ENCODE measurements around the gene ECD.
"Not testable (repeated sequence)": the region's sequence is repeated elsewhere in the genome, so short reads cannot be mapped to it uniquely, and the experiment has no call there.

ECD gene

DNA sequence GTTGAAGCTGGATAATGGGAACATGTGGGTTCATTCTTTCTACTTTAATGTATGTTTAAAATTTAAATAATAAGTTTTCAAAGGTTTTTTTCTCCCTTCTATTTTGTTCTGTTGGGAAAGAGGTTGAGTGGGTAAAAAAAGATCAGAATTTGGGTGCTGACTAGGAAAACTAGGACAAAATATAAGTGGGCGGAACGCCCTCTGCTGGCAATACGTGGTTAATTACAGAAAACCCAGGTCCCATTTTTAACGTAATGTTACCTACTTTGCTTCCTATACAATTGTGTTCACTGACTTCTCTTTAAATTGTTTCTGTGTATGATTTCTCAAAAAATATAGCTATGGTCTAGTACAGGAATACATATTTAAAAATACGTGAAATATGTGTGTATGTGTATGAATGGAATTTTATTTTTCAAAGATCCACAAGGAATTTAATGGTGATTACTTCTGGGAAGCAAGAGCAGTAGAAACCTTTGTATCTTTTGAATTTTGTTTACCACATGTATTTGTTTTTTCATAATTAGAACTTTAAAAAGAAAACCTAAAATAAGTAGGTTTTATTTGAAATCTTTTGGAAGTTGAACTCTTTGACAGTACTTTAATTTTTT, 8.7 kb downstream of the ECD start:
- DNase-seq = peak in 34 of 56 donors; percentile 0 to 75 (median 13)

DNA sequence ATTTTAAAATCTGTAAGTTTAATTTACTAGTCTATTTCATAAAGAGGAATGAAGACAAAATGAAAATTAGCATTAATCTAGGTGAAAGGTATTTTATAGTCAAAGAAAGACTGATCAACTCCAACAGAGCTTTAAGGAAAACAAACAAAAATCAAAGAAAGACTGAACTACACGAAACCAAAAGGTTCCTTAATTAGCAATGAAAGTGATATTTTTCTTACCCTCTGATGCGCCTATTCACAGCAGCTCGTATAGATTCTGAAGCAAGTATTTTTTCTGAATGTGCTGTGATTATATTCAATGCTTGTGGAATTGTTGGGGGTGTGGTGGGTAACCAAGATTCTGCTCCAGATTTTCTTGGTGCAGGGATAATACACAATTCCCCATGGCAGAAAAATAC, 11.8 kb downstream of the ECD start:
- DNase-seq = no peak

DNA sequence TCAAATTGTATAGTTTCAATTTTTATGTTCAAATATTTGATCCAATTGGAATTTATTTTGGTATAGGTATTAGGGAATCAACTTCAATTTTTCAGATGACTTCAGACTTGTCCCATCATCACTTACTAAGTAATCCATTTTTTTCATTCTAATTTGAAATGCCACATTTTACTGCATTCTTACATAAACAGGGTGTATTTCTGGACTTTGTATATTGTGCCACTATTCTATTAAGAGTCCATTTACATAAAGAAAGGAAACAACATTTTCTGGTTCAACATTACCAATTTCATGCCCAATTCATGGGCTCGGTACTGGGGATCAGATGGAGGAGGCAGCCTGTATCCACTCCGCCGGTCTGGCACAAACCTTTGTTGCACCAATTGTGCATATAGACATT, 15.8 kb downstream of the ECD start:
- no peak for DNase-seq

DNA sequence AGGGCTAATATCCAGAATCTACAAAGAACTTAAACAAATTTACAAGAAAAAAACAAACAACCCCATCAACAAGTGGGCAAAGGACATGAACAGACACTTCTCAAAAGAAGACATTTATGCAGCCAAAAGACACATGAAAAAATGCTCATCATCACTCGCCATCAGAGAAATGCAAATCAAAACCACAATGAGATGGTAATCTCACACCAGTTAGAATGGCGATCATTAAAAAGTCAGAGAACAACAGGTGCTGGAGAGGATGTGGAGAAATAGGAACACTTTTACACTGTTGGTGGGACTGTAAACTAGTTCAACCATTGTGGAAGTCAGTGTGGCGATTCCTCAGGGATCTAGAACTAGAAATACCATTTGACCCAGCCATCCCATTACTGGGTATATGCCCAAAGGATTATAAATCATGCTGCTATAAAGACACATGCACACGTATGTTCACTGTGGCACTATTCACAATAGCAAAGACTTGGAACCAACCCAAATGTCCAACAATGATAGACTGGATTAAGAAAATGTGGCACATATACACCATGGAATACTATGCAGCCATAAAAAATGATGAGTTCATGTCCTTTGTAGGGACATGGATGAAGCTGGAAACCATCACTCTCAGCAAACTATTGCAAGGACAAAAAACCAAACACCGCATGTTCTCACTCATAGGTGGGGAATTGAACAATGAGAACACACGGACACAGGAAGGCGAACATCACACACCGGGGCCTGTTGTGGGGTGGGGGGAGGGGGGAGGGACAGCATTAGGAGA, 17.0 kb downstream of the ECD start:
- not testable (repeated sequence) for DNase-seq

DNA sequence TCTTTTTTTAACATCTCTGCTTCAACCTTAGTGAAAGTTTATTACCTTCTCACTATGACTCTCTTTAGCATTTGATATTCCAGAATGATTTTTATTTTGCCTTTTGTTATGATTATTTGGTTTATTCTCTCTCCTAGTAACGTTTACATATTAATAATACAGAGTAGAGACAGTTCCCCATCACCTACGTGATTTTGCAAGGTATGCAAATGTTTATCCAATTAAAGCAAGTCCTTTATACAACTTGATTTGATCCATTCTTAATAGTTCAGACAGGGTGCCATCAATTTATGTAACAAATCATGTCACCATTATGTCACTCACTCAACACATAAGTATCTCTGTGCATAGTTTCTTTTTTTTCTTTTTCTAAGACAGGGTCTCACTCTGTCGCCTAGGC, 26.2 kb downstream of the ECD start:
- no peak for DNase-seq

DNA sequence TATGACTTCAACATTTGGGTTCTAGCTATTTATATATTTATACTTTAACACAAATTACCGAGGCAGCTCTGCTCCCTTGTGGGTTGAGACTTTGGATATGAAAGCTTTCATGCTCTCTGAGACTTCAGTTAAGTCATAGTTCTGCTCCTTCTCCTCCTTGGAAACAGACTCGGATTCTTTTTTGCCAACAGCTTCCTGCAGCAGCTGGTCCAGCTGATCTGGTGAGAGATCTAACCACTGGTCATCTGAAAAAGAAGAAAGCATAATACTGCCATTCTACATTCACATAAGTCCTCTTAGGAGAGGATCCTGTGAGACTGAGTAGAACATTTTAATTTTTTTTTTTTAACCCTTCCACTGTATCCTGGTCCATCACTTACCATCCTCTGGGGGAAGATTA, 28.6 kb downstream of the ECD start:
- DNase-seq = no peak

DNA sequence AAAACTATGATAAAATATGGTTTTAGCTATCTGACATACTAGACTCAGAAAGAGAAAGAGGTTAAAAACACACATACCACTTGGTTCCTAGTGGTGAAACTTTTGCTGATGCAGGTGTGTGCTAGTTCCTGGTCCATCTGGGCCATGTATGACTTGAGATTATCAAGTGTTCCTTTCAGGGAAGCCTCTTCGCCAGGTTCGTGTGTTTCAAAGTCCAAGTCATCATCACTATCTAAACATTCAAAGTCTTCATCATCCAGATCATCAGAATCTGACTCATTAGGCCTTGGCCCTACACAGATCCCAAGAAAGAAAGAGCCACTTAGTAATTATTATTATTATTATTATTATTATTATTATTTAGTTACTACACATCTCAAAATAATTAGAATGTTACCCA, 31.2 kb downstream of the ECD start:
- no peak for DNase-seq

DNA sequence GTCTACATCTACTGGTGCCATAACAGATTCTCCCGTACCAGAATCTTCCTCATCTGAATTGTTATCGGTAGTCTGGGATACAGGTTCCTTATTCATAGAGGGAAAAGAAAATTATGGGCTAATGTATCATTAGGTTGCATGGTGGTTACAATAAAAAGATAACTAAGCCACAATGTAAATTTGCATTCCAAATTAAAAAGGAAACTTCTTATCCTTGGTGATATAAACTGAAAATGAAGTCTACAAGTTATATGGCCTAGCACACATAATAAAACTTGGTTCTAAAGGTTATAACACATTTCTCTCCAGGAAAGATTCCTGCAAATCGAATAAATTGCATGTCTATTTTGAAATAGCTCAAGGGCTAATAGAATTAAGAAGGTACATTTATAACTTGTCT, 33.1 kb downstream of the ECD start:
- no peak for DNase-seq

DNA sequence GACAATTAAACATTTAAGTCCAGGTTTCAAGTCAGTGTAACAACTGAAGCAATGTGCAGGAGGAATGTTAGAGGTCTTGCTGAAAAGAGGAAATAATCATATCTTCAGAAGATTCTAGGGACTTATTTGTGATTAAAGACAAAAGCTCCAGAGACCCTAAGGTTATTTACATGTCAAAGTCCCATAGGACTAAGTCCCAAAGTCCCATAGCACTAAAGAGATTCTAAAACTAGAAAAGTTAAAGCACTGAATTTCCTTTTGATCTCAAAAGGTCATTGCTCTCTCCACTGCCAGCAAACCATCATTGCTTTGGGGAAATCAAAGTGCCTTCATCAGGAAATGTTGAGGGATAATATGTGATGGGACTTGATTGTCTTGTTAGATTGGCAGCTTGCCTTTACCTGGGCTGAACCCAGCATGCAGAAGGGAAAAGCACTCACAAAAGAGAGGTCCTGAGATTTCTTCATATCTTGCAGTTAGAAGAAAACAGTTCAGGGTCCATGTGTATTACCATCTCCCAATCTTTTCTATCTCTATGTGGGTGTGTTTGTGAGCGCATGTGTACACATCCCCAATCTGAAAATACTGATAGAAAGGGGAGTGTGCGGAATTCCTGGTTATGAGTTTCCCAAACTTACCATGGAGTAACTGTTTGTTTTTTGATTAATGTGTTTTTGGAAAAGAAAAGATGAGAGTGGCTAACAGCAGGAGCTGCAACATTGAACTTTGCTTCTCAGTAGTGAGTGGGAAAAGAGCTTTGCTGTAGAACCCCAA, 35.7 kb downstream of the ECD start:
- DNase-seq = no peak

DNA sequence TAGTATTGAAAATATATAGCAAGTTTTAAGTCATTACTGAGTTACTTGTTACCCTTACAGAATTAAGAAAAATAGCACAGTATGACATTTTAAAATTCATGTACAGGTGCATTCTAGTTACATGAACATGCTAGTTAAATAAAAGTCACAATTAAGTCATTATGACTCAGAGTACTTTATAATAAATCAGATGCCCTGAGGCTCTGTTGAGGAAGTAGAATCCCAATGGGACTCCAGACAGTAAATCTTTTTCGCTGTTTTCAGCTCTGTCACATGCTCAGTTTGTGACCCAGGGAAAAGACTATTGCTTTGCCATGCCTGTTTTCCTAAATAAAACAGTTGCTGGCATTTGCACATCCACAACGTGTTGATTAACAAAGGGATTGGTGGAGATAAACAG, 36.5 kb downstream of the ECD start:
- no peak for DNase-seq

DNA sequence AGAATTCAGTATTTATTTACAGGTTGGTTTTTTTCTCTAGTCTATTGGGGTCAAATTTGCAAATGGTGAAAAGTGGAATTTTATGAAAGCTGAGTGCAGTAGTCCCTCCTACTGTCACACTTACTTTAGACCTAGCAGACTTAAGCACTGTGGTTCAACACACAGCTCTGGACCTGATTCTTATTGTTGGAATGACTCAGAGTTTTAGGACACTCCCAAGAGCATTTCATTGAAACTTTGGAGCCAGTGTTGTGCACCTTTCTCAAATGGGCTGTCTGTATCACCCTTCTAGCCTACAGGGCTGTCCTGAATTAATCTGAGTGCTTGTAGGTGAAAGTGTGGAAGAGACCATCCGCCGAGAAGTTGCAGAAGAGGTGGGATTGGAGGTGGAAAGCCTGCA, 41.5 kb downstream of the ECD start:
- DNase-seq = no peak

DNA sequence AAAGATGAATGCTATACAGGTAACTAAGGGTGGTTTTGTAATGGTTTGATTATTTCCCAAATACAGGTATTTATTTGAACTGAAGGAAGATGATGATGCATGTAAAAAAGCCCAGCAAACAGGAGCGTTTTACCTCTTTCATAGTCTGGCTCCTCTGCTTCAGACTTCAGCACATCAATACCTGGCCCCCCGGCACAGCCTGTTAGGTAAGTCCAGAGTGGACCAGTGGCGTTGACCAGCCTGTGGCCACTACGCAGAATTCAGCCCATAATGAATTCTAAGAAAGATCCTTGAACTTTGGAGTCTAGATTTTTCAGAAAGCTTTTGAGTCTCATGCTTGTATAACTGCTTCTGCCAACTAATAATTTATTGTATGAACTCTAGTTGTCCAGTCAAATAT, 47.9 kb downstream of the ECD start:
- no peak for DNase-seq

DNA sequence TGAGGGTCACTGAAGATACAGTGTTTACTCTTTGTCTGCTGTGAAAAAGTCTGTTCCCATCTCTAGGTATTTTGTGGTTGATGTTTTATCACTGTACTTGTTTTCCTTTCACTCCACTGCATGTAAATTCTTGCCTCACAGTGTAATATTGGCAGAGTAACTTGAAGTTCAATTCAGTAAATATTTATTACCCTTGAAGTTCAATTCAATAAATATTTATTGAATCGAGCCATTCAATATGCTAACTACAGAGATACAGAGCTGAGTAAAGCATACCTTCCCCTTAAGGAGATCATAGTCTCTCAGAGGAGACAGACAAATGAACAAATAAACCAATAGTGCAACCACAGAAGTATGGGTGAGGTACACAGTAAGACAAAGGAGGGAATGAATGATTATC, 48.4 kb downstream of the ECD start:
- DNase-seq = no peak

DNA sequence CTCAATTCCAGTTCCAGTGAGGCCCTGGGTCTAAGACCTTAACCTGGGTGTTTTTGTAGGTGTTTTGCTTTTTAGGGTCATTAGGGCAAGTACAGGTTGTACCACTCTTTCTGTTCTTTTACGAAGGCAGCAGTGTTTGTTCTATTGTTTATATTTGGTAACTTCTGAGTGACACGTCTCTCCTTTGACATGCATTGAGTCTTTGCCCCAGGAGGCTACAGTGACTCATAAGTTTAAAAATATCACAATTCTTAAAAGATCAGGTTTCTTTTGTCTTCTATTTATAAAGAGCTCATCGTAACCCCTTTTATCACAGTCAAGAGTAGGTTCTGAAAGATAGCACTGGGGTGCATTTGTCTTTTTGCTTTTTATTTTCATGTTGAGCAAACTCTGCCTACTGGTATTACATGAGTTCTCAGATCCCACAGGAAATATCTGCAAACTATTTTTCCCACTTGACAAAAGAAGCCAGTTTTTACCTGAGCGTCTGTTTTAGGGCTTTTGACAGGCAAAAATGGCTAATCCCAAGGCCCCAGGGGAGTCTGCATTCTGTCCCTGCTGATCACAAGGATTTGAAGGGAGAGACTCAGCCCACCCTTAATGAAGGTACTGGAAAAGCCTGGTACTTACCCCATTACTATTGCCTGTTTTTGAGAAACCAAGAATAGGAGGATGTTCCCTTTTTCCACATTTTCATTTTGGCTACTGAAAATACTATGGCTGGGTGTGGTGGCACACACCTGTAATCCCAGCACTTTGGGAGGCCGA, 49.6 kb downstream of the ECD start:
- no peak for DNase-seq

DNA sequence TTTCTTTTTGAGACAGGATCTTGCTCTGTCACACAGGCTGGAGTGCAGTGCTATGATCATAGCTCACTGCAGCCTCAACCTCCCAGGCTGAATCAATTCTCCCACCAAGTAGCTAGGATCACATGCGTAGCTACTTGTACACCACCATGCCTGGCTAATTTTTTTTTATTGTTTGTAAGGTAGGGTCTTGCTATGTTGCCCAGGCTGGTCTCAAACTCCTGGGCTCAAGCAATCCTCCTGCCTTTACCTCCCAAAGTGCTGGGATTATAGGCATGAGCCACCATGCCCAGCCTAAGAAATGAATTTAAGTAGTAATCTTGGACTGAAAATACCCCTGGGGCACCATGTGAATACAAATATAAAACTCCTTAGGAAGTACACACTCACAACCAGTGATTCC, 51.8 kb downstream of the ECD start:
- DNase-seq = no peak

DNA sequence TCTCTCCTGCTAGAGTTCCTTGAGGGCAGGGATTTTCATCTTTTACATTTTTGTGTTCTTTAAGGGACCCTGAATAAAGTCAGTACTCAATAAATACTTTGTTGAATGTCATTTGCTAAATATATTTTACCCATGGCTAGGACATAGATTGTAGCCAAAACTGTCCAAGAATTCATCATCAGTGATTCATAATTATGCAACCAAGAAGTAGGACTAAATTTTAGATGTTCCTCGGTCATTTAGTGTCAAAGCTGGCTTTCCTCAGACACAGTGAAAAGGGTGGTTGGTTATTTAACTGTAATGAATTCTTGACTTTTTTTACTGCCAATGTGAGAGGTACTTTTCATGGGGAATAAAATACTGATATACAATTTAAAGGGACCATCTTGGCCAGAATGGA, 54.3 kb downstream of the ECD start:
- no peak for DNase-seq

DNA sequence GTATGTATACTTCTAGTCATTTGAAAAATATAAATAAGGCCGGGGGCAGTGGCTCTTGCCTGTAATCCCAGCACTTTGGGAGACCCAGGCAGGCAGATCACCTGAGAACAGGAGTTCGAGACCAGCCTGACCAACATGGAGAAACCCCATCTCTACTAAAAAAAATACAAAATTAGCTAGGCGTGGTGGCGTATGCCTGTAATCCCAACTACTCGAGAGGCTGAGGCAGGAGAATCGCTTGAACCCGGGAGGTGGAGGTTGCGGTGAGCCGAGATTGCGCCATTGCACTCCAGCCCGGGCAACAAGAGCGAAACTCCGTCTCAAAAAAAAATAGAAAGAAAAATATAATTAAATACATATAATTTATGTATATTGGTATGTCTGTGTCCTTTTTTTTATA, 55.8 kb downstream of the ECD start:
- not testable (repeated sequence) for DNase-seq

DNA sequence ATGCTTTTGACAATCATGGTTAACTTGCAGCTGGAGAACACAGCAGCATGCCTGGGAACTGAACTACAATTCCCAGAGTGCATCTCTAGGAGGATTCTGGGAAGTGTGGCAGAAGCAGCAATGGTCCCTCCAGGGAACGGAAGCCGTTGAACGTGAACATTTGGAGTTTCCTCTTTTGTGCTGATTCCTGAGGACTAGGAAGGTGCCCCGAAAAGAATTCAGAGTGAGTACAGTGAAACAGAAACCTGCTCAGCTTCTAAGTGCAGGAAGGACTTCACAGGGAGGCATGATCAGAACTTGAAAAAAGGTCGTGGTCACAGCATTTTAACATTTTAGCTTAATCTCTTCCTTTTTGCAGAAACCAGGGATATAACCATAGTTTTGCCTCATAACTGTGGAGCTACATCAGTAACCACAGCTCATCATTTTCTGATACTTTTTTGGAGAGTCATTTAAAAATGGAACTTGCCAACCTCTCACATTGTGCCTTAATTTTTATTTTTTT, 57.4 kb downstream of the ECD start, which contains the start of gene NUDT13:
TSS of gene NUDT13 (plus strand) at position 111 of the 505 bp plus-strand sequence. CDS start 3,911 bp downstream, outside the sequence.
- DNase-seq = peak in 52 of 56 donors; percentile 1 to 86 (median 50)

DNA sequence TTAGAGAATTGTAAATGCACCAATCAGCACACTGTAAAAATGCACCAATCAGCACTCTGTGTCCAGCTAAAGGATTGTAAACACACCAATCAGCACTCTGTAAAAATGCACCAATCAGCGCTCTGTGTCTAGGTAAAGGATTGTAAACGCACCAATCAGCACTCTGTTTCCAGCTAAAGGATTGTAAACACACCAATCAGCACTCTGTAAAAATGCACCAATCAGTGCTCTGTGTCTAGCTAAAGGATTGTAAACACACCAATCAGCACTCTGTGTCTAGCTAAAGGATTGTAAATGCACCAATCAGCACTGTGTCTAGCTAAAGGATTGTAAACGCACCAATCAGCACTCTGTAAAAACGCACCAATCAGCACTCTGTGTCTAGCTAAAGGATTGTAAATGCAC, 58.6 kb downstream of the ECD start:
- not testable (repeated sequence) for DNase-seq

DNA sequence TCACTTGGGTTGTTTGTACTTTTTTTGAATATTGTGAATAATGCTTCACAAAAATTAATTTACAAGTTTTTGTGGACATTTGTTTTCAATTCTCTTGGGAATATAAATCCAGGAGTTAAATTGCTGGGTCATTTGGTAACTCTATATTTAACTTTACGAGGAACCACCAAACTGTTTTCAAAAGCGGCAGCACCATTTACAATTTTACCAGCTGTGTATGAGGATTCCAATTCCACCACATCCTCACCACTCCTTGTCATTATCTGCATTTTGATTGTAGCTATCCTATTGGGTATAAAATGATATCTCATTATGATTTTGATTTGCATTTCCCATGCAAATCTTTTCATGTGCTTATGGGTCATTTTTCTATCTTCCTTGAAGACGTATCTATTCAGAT, 61.5 kb downstream of the ECD start:
- DNase-seq = no peak

DNA sequence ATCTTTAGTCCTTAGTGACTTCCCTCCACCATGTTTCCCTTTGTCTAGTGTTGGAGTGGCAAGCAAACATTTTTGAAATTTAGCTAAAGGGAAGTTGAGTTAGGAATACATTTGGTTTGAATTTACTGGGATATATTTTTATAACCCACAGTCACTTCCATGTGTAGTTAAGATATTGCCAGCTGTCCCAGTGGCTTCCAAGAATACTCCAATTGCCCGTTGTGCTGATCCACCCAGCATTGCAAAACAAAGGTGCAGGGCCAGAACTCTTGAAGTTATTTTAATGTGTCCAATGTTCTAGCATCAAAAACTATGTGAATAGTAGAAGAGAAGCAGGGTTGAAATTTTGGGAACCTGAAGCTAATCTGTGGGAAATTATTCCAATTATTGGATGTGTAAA, 68.7 kb downstream of the ECD start:
- no peak for DNase-seq

DNA sequence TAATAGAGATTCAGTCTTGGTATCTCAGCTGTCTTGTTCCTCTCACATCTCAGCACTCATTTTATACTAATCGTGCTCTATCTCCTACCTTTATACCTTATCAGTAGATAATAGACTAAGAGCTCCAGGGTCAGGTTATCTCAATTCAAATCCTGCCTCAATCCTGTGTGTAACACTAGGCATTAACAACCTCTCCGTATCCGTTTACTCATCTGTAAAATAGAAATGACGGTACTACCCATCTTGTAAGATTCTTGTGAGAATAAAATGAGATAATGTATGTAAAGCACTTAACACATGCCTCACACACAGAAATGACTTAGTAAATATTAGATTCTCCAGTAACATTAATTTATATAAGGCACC, 70.5 kb downstream of the ECD start:
- DNase-seq = no peak
